ENCODE results near the gene SLC5A11.

Gene SLC5A11

GRCh38 chr16:24861461-24861860 lies 15.7 kb downstream of the SLC5A11 start:
- no peak overlapping the region for H3K4me2 ChIP-seq (ENCODE audit: low read length, poor library complexity, severe bottlenecking)
- no peaks in the 10 kb centered on the region for H3K4me1 ChIP-seq (ENCODE audit: control insufficient read depth, insufficient read depth, low read depth, low read length)
- H3K27ac ChIP-seq (ENCODE audit: low read length, poor library complexity, severe bottlenecking), result no peak overlapping the region
- H3K4me3 ChIP-seq (ENCODE audit: insufficient read depth in 1 of 2, low read depth in 1 of 2, low read length in 2 of 2), result no peak overlapping the region
- no peak overlapping the region for H3K23ac ChIP-seq (ENCODE audit: low read length in 2 of 2)
- DNase-seq, result no peak
- H2AK5ac ChIP-seq (ENCODE audit: low read length, severe bottlenecking), result no peak overlapping the region
- no peaks in the 10 kb centered on the region for H3K27me3 ChIP-seq (ENCODE audit: control insufficient read depth in 1 of 2, insufficient read depth in 1 of 2, low read length in 2 of 2)
- H3K4ac ChIP-seq (ENCODE audit: low read depth in 1 of 2, low read length in 2 of 2), result no peak overlapping the region
- 100% methylated on average over 1 of the region's 1 CpG for WGBS
- peaks cover 9% of the 10 kb centered on the region for H3K9me3 ChIP-seq (ENCODE audit: control insufficient read depth, low read length)
- no peak overlapping the region for H2BK5ac ChIP-seq (ENCODE audit: low read depth, low read length, poor library complexity, severe bottlenecking)
- no peak overlapping the region for H4K8ac ChIP-seq (ENCODE audit: low read length)
- H2AFZ ChIP-seq (ENCODE audit: low read depth, low read length), result no peak overlapping the region
- H3K36me3 ChIP-seq (ENCODE audit: control insufficient read depth in 1 of 2, insufficient read depth in 2 of 2, low read depth in 1 of 2, low read length in 2 of 2), result no peaks in the 10 kb centered on the region
- no peak overlapping the region for H3K9ac ChIP-seq (ENCODE audit: low read length)
- no peak overlapping the region for H2BK12ac ChIP-seq (ENCODE audit: low read length in 2 of 2)
- H3K14ac ChIP-seq (ENCODE audit: low read length in 2 of 2), result no peak overlapping the region
- no peak overlapping the region for H2BK120ac ChIP-seq (ENCODE audit: low read depth, low read length)
- H3K79me1 ChIP-seq (replicated peaks; ENCODE audit: low read length, poor library complexity, severe bottlenecking), result no peaks in the 10 kb centered on the region
- H2BK15ac ChIP-seq (ENCODE audit: low read depth, poor library complexity, severe bottlenecking), result no peak overlapping the region
- H3K18ac ChIP-seq (ENCODE audit: low read depth in 1 of 2, low read length in 2 of 2), result no peak overlapping the region
- H4K91ac ChIP-seq (ENCODE audit: low read length), result no peak overlapping the region

GRCh38 chr16:24863582-24864437 lies 18.0 kb downstream of the SLC5A11 start:
- Histone ChIP-seq H2BK15ac (ENCODE audit: low read depth, poor library complexity, severe bottlenecking) (no peak overlapping the region), H2BK12ac (ENCODE audit: low read length in 2 of 2) (no peak overlapping the region), H3K4me3 (ENCODE audit: insufficient read depth in 1 of 2, low read depth in 1 of 2, low read length in 2 of 2) (no peak overlapping the region)

GRCh38 chr16:24869033-24869432 lies 23.3 kb downstream of the SLC5A11 start:
- Histone ChIP-seq H2BK5ac (ENCODE audit: low read depth, low read length, poor library complexity, severe bottlenecking) (no peak overlapping the region), H3K14ac (ENCODE audit: low read length in 2 of 2) (no peak overlapping the region), H3K27ac (ENCODE audit: low read length, poor library complexity, severe bottlenecking) (no peak overlapping the region), H2AK5ac (ENCODE audit: low read length, severe bottlenecking) (no peak overlapping the region), H3K36me3 (ENCODE audit: control insufficient read depth in 1 of 2, insufficient read depth in 2 of 2, low read depth in 1 of 2, low read length in 2 of 2) (no peaks in the 10 kb centered on the region), H3K4me2 (ENCODE audit: low read length, poor library complexity, severe bottlenecking) (no peak overlapping the region), H3K4me1 (ENCODE audit: control insufficient read depth, insufficient read depth, low read depth, low read length) (no peaks in the 10 kb centered on the region), H3K18ac (ENCODE audit: low read depth in 1 of 2, low read length in 2 of 2) (no peak overlapping the region), H3K4ac (ENCODE audit: low read depth in 1 of 2, low read length in 2 of 2) (no peak overlapping the region), H3K4me3 (ENCODE audit: insufficient read depth in 1 of 2, low read depth in 1 of 2, low read length in 2 of 2) (no peak overlapping the region), H2BK120ac (ENCODE audit: low read depth, low read length) (no peak overlapping the region), H3K79me1 (replicated peaks; ENCODE audit: low read length, poor library complexity, severe bottlenecking) (no peaks in the 10 kb centered on the region), H2BK12ac (ENCODE audit: low read length in 2 of 2) (no peak overlapping the region), H3K9ac (ENCODE audit: low read length) (no peak overlapping the region), H4K91ac (ENCODE audit: low read length) (no peak overlapping the region), H2AFZ (ENCODE audit: low read depth, low read length) (no peak overlapping the region), H2BK15ac (ENCODE audit: low read depth, poor library complexity, severe bottlenecking) (no peak overlapping the region), H3K27me3 (ENCODE audit: control insufficient read depth in 1 of 2, insufficient read depth in 1 of 2, low read length in 2 of 2) (peaks cover 0 to under 1% of the 10 kb centered on the region in 2 experiments), H4K8ac (ENCODE audit: low read length) (no peak overlapping the region), H3K23ac (ENCODE audit: low read length in 2 of 2) (no peak overlapping the region), H3K9me3 (ENCODE audit: control insufficient read depth, low read length) (peaks cover 4% of the 10 kb centered on the region)
- no peak for DNase-seq
- 84% methylated on average over 8 of the region's 8 CpGs for WGBS

More at GRCh38 chr16:24863582-24864437, 18.0 kb downstream of the SLC5A11 start:
- Histone ChIP-seq H3K23ac (ENCODE audit: low read length in 2 of 2) (no peak overlapping the region), H2BK5ac (ENCODE audit: low read depth, low read length, poor library complexity, severe bottlenecking) (no peak overlapping the region), H3K14ac (ENCODE audit: low read length in 2 of 2) (no peak overlapping the region), H3K9me3 (ENCODE audit: control insufficient read depth, low read length) (peaks cover 9% of the 10 kb centered on the region), H3K4me2 (ENCODE audit: low read length, poor library complexity, severe bottlenecking) (no peak overlapping the region), H3K9ac (ENCODE audit: low read length) (no peak overlapping the region), H2AK5ac (ENCODE audit: low read length, severe bottlenecking) (no peak overlapping the region), H3K36me3 (ENCODE audit: control insufficient read depth in 1 of 2, insufficient read depth in 2 of 2, low read depth in 1 of 2, low read length in 2 of 2) (no peaks in the 10 kb centered on the region), H4K8ac (ENCODE audit: low read length) (no peak overlapping the region), H3K27me3 (ENCODE audit: control insufficient read depth in 1 of 2, insufficient read depth in 1 of 2, low read length in 2 of 2) (no peaks in the 10 kb centered on the region), H3K27ac (ENCODE audit: low read length, poor library complexity, severe bottlenecking) (no peak overlapping the region), H3K18ac (ENCODE audit: low read depth in 1 of 2, low read length in 2 of 2) (no peak overlapping the region), H4K91ac (ENCODE audit: low read length) (no peak overlapping the region), H3K4ac (ENCODE audit: low read depth in 1 of 2, low read length in 2 of 2) (no peak overlapping the region), H3K79me1 (replicated peaks; ENCODE audit: low read length, poor library complexity, severe bottlenecking) (no peaks in the 10 kb centered on the region), H2BK120ac (ENCODE audit: low read depth, low read length) (no peak overlapping the region), H2AFZ (ENCODE audit: low read depth, low read length) (no peak overlapping the region), H3K4me1 (ENCODE audit: control insufficient read depth, insufficient read depth, low read depth, low read length) (no peaks in the 10 kb centered on the region)
- 88% methylated on average over 3 of the region's 3 CpGs for WGBS
- no peak for DNase-seq

GRCh38 chr16:24871891-24872290 lies 26.1 kb downstream of the SLC5A11 start:
- Histone ChIP-seq H3K27ac (ENCODE audit: low read length, poor library complexity, severe bottlenecking) (no peak overlapping the region), H3K9me3 (ENCODE audit: control insufficient read depth, low read length) (no peaks in the 10 kb centered on the region), H4K91ac (ENCODE audit: low read length) (no peak overlapping the region), H3K27me3 (ENCODE audit: control insufficient read depth in 1 of 2, insufficient read depth in 1 of 2, low read length in 2 of 2) (peaks cover 0 to 13% of the 10 kb centered on the region in 2 experiments), H3K4me2 (ENCODE audit: low read length, poor library complexity, severe bottlenecking) (no peak overlapping the region), H3K9ac (ENCODE audit: low read length) (no peak overlapping the region), H2BK120ac (ENCODE audit: low read depth, low read length) (no peak overlapping the region), H4K8ac (ENCODE audit: low read length) (no peak overlapping the region), H2BK15ac (ENCODE audit: low read depth, poor library complexity, severe bottlenecking) (no peak overlapping the region), H3K23ac (ENCODE audit: low read length in 2 of 2) (no peak overlapping the region), H3K18ac (ENCODE audit: low read depth in 1 of 2, low read length in 2 of 2) (no peak overlapping the region), H2AK5ac (ENCODE audit: low read length, severe bottlenecking) (no peak overlapping the region), H3K4me1 (ENCODE audit: control insufficient read depth, insufficient read depth, low read depth, low read length) (no peaks in the 10 kb centered on the region), H3K4ac (ENCODE audit: low read depth in 1 of 2, low read length in 2 of 2) (no peak overlapping the region), H2BK12ac (ENCODE audit: low read length in 2 of 2) (no peak overlapping the region), H2AFZ (ENCODE audit: low read depth, low read length) (no peak overlapping the region), H3K4me3 (ENCODE audit: insufficient read depth in 1 of 2, low read depth in 1 of 2, low read length in 2 of 2) (no peak overlapping the region), H3K14ac (ENCODE audit: low read length in 2 of 2) (no peak overlapping the region), H3K79me1 (replicated peaks; ENCODE audit: low read length, poor library complexity, severe bottlenecking) (no peaks in the 10 kb centered on the region), H3K36me3 (ENCODE audit: control insufficient read depth in 1 of 2, insufficient read depth in 2 of 2, low read depth in 1 of 2, low read length in 2 of 2) (no peaks in the 10 kb centered on the region), H2BK5ac (ENCODE audit: low read depth, low read length, poor library complexity, severe bottlenecking) (no peak overlapping the region)
- 94% methylated on average over 5 of the region's 5 CpGs for WGBS
- no peak for DNase-seq

Measured in mesenchymal stem cell (in vitro differentiated cells and primary cell).